ENCODE results near the gene TMEM61.
A peak's percentile ranks its signal among the peaks of the same experiment; 100 is the strongest.

The TMEM61 gene

GRCh38 chr1:54986025-54986424, 5.6 kb downstream of the TMEM61 start:
- no peak for DNase-seq

GRCh38 chr1:54986533-54986932, 6.1 kb downstream of the TMEM61 start:
- DNase-seq = no peak

GRCh38 chr1:54987427-54987826, 7.0 kb downstream of the TMEM61 start:
- DNase-seq = no peak

- DNase-seq = no peak
These were observed 7.7 kb downstream of the TMEM61 start for GRCh38 chr1:54987919-54988705.

GRCh38 chr1:54988975-54989374, 8.5 kb downstream of the TMEM61 start:
- DNase-seq = no peak

- DNase-seq = no peak
These were observed 9.0 kb downstream of the TMEM61 start for GRCh38 chr1:54989473-54989872.

- no peak for DNase-seq
These were observed 9.8 kb downstream of the TMEM61 start for GRCh38 chr1:54989968-54990810.

GRCh38 chr1:54990916-54991315, 10.5 kb downstream of the TMEM61 start:
- no peak for DNase-seq

- no peak for DNase-seq
These were observed 11.5 kb downstream of the TMEM61 start for GRCh38 chr1:54991939-54992338.

- no peak for DNase-seq
These were observed 12.7 kb downstream of the TMEM61 start for GRCh38 chr1:54993140-54993539.

- DNase-seq = no peak
These were observed 14.0 kb downstream of the TMEM61 start for GRCh38 chr1:54994355-54994990.

- DNase-seq = no peak
These were observed 14.8 kb downstream of the TMEM61 start for GRCh38 chr1:54995013-54995760.

GRCh38 chr1:54995835-54996234, 15.4 kb downstream of the TMEM61 start:
- no peak for DNase-seq

GRCh38 chr1:54996359-54996868, 16.0 kb downstream of the TMEM61 start:
- DNase-seq = peak; percentile 78 to 90 (median 88)

- DNase-seq = peak in 1 of 4 experiments; percentile 13
These were observed 16.7 kb downstream of the TMEM61 start for GRCh38 chr1:54996869-54997710.

- no peak for DNase-seq
These were observed 17.2 kb downstream of the TMEM61 start for GRCh38 chr1:54997711-54997986.

- DNase-seq = no peak
These were observed 17.7 kb downstream of the TMEM61 start for GRCh38 chr1:54998100-54998499.

GRCh38 chr1:54998677-54999076, 18.2 kb downstream of the TMEM61 start, which contains the start of gene BSND:
Gene BSND (plus strand): TSS chr1:54998933. CDS start chr1:54999187, 254 bp downstream.
- no peak for DNase-seq

- DNase-seq = no peak
These were observed 20.0 kb downstream of the TMEM61 start for GRCh38 chr1:55000110-55001085.

- no peak for DNase-seq
These were observed 20.9 kb downstream of the TMEM61 start for GRCh38 chr1:55001311-55001710.

All from suppressor macrophage (primary cell).